ENCODE data around the gene MYOM1.

GRCh38 chr18:3058328-3059191, 161.2 kb downstream of the MYOM1 start:
- TF ChIP-seq, protein P1, sequence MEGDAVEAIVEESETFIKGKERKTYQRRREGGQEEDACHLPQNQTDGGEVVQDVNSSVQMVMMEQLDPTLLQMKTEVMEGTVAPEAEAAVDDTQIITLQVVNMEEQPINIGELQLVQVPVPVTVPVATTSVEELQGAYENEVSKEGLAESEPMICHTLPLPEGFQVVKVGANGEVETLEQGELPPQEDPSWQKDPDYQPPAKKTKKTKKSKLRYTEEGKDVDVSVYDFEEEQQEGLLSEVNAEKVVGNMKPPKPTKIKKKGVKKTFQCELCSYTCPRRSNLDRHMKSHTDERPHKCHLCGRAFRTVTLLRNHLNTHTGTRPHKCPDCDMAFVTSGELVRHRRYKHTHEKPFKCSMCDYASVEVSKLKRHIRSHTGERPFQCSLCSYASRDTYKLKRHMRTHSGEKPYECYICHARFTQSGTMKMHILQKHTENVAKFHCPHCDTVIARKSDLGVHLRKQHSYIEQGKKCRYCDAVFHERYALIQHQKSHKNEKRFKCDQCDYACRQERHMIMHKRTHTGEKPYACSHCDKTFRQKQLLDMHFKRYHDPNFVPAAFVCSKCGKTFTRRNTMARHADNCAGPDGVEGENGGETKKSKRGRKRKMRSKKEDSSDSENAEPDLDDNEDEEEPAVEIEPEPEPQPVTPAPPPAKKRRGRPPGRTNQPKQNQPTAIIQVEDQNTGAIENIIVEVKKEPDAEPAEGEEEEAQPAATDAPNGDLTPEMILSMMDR (conservative IDR thresholded peaks at IDR 0.05; ENCODE audit: low read length): no peak
- no peak for TF ChIP-seq EZH2phosphoT487 (IDR thresholded peaks at IDR 0.05; ENCODE audit: borderline replicate concordance, low read depth, low read length)
